Endometrial microvascular endothelial cells (primary cell): ENCODE results near the gene NFKBIZ. TPM values are rescaled to one million over a fixed set of nuclear protein-coding genes. Genes with fewer than 3 reads are reported as not detected.

Experiments
- in situ Hi-C: cut with HindIII; loops from 2 replicates; pipeline ENCODE4 v1.10.0; 2017; ENCODE audit warnings: low sequenced_read_pairs, low pct_unique_long_range_greater_than_20kb; ENCODE audit errors: inconsistent ontology term
- total RNA-seq: library from RNA; depleted of rRNA; stranded (reverse); fragments of >200 nt; gene quantifications from one replicate; pipeline ENCODE4 v1.2.3, GENCODE V29; 2015; ENCODE audit errors: inconsistent ontology term

The NFKBIZ gene, protein sequence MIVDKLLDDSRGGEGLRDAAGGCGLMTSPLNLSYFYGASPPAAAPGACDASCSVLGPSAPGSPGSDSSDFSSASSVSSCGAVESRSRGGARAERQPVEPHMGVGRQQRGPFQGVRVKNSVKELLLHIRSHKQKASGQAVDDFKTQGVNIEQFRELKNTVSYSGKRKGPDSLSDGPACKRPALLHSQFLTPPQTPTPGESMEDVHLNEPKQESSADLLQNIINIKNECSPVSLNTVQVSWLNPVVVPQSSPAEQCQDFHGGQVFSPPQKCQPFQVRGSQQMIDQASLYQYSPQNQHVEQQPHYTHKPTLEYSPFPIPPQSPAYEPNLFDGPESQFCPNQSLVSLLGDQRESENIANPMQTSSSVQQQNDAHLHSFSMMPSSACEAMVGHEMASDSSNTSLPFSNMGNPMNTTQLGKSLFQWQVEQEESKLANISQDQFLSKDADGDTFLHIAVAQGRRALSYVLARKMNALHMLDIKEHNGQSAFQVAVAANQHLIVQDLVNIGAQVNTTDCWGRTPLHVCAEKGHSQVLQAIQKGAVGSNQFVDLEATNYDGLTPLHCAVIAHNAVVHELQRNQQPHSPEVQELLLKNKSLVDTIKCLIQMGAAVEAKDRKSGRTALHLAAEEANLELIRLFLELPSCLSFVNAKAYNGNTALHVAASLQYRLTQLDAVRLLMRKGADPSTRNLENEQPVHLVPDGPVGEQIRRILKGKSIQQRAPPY
- 9.8 TPM for total RNA-seq

GRCh38 chr3:101848754-101849713 lies at the start of gene NFKBIZ:
Gene NFKBIZ (plus strand): TSS chr3:101849514. CDS start chr3:101849629, 115 bp downstream.
- in situ Hi-C loops: no loop called here

GRCh38 chr3:101801174-101801573 lies 48.1 kb upstream of the NFKBIZ start:
- in situ Hi-C loops: loop anchor here (25.0 kb wide), 2 partner anchors 386 to 736 kb away; no protein-coding TSS in a partner anchor

- in situ Hi-C loops: loop anchor here (25.0 kb wide), 2 partner anchors 385 to 735 kb away; no protein-coding TSS in a partner anchor
Observed at GRCh38 chr3:101802179-101802578, 47.1 kb upstream of the NFKBIZ start.

- in situ Hi-C loops: loop anchor here (25.0 kb wide), 2 partner anchors 384 to 734 kb away; no protein-coding TSS in a partner anchor
Observed at GRCh38 chr3:101803173-101803782, 46.0 kb upstream of the NFKBIZ start.

GRCh38 chr3:101803939-101804338 lies 45.4 kb upstream of the NFKBIZ start:
- in situ Hi-C loops: loop anchor here (25.0 kb wide), 2 partner anchors 383 to 733 kb away; no protein-coding TSS in a partner anchor

DNA sequence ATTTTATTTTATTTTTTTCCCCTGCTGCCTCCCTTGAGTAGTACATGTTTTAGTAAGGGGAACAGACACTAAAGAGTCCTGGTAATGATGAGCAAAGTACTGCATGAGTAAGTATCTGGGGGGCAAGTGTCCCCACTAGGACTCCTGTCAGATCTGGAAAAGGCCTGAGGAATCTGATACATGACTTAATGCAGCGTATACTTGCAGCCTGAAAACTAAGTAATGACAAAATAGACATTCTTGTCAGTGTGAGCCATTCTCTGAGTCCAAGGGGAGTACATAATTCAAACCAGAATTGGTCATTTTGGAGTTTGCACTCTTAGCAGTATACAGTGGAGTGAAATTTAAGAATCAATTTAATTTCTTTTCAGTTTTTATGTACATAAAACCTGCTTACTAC lies 42.8 kb upstream of the NFKBIZ start:
- in situ Hi-C loops: loop anchor here (25.0 kb wide), 2 partner anchors 381 to 731 kb away; no protein-coding TSS in a partner anchor

- in situ Hi-C loops: loop anchor here (25.0 kb wide), 2 partner anchors 379 to 729 kb away; no protein-coding TSS in a partner anchor
Observed at GRCh38 chr3:101807888-101808287, 41.4 kb upstream of the NFKBIZ start.

GRCh38 chr3:101809178-101810021 lies 39.9 kb upstream of the NFKBIZ start:
- in situ Hi-C loops: loop anchor here (25.0 kb wide), 2 partner anchors 378 to 728 kb away; no protein-coding TSS in a partner anchor

GRCh38 chr3:101810022-101810418 lies 39.3 kb upstream of the NFKBIZ start:
- in situ Hi-C loops: loop anchor here (25.0 kb wide), 2 partner anchors 377 to 727 kb away; no protein-coding TSS in a partner anchor

DNA sequence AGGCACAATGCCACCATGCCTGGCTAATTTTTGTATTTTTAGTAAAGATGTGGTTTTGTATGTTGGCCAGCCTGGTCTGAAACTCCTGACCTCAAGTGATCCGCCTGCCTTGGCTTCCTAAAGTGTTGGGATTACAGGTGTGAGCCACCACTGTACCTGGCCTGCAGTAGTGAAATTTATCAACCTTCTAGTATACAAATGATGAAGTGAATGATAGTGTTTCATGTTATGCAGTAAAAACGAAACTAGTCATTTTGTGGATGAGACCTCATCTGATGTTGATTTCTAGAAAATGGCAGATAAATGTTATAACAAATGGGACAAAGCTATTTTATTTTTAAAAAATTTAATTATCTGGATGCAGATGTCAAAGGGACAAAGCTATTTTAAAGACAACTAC lies 37.4 kb upstream of the NFKBIZ start:
- in situ Hi-C loops: loop anchor here (25.0 kb wide), 2 partner anchors 375 to 725 kb away; no protein-coding TSS in a partner anchor

GRCh38 chr3:101812895-101813294 lies 36.4 kb upstream of the NFKBIZ start:
- in situ Hi-C loops: loop anchor here (25.0 kb wide), 2 partner anchors 374 to 724 kb away; no protein-coding TSS in a partner anchor

- in situ Hi-C loops: loop anchor here (25.0 kb wide), 2 partner anchors 373 to 723 kb away; no protein-coding TSS in a partner anchor
Observed at GRCh38 chr3:101813817-101814440, 35.4 kb upstream of the NFKBIZ start.

GRCh38 chr3:101814835-101815234 lies 34.5 kb upstream of the NFKBIZ start:
- in situ Hi-C loops: loop anchor here (25.0 kb wide), 2 partner anchors 372 to 722 kb away; no protein-coding TSS in a partner anchor

- in situ Hi-C loops: loop anchor here (25.0 kb wide), 2 partner anchors 371 to 721 kb away; no protein-coding TSS in a partner anchor
Observed at GRCh38 chr3:101816215-101817149, 32.8 kb upstream of the NFKBIZ start.

DNA sequence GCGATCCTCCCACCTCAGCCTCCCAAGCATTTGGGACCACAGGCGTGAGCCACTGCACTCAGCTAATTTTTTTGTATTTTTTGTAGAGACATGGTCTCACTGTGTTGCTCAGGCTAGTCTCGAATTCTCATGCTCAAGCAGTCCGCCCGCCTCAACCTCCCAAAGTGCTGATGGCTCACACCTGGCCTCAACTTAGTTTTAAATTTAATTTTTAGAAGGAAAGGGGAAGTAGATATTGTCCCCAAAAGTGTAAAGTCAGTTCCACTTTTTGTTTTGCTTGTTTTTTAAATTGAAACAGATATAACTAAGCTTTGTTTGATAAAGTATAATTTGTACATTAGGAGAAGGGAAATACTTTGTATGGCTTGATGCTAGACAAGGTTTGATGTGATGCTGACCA lies 31.3 kb upstream of the NFKBIZ start:
- in situ Hi-C loops: loop anchor here (25.0 kb wide), 2 partner anchors 369 to 719 kb away; no protein-coding TSS in a partner anchor
